HL-60/S4 (cell line): ENCODE results near the gene MED20.
"Not testable (repeated sequence)": the region's sequence is repeated elsewhere in the genome, so short reads cannot be mapped to it uniquely, and the experiment has no call there.

Experiments used
- in situ Hi-C: fragments of 300-500 bp; cut with MboI; formaldehyde crosslinking; loops from 2 replicates; pipeline ENCODE4 v1.14.3; 2022; ENCODE audit warnings: low sequenced_read_pairs

Gene MED20, protein sequence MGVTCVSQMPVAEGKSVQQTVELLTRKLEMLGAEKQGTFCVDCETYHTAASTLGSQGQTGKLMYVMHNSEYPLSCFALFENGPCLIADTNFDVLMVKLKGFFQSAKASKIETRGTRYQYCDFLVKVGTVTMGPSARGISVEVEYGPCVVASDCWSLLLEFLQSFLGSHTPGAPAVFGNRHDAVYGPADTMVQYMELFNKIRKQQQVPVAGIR

DNA sequence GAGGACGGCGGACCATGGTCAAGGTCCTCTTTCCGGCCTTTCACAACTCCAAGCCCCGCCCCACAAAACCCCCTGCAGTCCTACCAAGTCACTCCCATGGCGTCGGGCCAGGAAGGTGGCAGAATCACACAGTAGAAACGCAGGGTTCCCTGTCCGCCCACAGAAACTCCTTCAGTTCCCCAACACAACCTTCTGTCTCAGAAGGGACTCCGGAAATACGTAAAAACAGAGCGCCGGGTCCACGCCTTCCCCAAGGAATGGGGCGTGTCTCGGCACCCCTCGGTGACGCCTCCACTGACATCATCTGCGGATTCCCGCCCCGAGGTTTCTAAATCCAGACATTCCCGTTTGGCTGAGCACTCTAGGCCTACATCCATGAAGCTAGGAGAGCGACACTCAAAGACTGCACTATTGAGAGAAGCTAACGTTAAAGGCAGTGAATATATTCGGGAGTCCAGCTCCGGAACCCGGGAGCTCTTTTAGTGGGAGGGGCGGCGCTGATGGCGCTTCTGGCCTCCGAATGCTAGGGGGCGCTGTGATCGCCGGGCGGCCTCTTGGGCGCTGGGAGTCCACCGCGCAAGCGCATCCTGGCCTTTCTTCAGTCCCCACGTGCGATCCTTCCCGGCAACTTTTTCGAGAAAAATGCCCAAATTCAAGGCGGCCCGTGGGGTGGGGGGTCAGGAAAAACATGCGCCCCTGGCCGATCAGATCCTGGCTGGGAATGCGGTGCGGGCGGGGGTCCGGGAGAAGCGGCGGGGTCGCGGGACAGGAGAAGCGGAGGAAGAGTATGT lies at the start of gene MED20, which contains the start of gene BYSL:
MED20 (minus strand) TSS at position 219 of the 791 bp plus-strand sequence; CDS start at position 98, 121 bp downstream.
BYSL (plus strand) TSS at position 579 of the 791 bp plus-strand sequence; CDS start at position 643, 64 bp downstream.
- in situ Hi-C loops = no loop called here

DNA sequence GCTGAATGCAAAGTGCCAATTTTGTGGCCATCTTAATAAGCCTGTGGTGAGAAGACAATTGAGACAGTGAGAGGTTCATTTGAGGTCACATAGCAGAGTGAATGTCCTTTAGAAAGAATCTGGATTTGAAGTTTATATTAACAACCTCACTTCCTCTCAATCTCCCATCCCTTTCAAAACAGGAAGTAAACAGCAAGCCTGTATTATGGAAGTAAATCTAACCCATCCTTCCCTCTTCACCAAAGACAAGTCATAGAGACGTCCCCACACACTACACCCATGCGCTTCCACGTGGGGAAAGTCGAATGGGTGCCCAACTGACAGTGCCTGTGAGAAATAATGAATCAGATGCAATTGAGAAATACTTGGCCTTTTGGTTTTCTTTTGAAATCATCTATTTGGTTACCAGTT lies 49.5 kb upstream of the MED20 start:
- in situ Hi-C loops = no loop called here

DNA sequence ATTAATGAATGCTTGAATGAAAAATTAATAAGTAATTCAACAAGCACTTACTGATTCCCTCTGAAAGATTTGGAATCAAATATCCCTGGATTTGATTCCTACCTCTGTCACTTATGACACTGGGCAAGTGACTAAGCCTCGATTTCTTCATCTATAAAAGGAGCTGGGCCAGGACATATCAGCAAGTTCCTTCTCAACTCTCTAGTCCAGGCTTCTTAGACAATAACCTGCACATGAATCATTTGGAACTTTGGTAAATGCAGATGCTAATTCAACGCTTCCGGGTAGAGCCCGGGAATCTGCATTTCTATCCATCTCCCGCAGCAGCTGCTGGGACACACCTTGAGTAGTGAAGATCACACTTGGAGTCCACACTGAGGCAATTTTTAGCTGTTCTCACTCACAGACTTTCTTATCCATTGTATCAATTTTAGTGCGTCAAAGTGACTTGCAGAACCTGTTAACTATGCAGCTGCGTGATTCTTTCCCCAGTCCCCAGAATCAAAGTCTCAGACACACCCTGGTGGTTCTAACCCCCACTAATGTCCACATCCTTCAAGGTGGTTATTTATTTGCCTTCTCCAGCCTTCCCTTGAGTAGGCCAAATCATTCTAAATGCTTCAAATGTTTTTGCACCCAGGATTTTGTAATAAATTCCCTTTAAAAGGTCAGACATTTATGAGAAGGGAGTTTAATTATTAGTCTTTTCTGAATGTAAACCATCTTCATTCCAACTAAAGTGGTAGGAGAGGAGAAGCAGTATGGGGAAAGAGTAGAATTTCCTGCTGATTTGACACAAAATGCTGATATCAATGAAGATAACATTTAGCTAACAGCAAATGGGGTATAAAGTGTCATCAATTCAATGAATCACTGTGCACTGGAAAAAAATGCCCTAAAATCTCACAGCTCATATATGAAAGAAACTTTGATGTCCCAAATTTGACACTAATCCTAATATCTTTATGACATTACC lies 46.7 kb upstream of the MED20 start:
- in situ Hi-C loops = no loop called here

DNA sequence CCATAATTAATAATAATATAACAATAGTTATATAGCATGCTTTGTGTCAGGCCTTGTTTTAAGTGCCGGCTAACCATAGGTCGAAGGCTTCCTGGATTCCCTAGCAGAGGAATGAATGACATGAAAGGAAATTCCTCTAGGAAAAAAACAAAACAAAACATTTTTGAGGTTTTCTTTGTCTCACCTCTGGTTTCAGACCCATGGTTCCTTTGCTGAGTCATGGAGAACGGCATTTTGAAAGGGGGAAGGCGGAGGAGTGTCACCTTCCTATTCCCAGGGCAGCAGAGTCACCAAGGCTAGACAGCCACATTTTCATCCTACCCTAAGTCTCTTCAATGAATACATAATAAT lies 46.0 kb upstream of the MED20 start:
- in situ Hi-C loops = no loop called here

DNA sequence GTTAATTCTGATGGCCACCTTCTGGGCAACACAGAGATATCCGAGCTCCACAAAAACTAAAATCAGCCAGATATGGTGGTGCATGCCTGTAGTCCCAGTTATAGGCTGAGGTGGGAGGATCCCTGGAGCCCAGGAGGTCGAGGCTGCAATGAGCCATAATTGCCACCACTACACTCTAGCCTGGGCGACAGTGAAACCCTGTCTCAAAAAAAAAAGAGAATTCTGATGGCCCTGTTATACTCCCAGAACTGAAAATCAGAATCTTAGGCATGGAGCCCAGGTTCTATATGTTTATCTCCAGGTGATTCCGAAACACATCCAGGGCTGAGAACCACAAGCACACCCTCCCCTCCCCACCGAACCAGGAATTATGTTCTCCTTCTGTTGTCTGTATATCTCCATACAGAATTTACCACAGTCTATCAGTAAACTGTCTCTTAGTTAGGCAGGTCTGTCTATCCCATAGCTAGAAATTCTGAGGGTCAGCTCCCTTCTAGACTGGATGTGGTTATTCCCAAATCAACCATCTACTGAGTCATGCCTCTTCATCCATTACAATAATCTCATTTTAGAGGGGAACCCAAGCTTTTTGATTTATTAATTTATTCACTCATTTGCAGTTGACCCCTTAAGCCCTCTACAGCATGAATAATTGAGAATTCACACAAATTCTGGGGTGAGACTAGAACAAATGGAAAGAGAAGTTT lies 45.4 kb upstream of the MED20 start:
- in situ Hi-C loops = no loop called here

DNA sequence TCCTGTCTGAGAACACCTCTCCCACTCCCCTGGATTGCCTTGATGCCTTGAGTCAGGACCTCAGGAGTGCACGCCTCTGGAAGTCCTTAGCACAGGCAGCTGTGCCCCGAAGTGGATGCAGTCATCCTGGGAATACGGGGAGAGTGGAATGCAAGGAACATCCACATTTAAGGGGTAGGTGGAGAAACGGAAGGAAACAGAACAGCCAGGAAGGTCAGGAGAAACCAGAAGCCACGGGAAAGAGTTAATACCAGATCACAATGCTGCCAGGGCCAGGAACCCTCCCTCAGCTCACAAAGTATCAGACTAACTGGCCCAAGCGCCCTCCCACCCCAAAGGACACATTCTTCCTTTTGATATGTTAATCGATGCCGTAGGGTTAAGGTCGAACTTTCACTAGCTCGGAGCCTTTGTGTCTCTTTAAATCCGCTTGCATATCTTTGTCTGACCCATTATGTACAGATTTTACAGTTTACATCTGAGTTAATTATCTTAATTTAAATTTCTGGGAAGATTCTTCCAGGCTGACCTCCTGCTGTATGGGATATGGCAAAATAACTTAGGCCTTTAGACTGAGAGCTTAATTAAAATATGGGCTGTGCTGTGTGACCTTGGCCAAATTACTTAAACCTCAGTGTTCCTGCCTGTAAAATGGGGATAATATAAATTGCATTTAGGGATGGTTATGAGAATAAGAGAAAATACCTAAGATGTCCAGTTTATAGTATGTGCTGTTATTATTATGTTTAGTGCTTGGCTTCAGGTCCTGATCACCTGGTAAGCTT lies 44.7 kb upstream of the MED20 start:
- in situ Hi-C loops = no loop called here

DNA sequence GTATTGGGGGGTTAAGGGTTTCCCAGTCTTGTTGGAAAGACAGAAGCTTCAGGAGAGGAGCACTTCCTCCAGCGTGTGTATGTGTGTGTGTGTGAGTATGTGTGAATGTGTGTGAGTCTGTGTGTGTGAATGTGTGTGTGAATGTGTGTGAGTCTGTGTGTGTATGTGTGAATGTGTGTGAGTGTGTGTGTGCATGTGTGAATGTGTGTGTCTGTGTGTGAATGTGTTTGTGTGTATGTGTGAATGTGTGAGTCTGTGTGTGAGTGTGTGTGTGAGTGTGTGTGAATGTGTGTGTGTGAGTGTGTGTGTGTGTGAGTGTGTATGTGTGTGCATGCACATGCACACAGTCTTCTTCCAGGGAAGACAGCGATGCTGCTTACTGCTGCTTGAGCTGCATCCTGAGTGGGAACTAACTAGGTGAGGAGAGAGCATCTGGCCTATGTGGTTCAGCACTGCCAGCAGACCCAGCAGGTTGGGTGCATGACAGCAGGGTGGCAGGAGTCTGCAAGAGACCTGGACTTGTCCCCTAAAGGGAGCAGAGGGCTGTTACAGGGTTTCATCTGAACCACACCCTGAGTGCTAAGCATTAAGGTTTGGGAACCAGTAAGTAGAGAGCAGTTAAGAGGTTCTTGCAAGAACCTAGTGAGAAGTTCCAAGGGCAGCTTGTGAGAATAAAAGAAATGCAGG lies 43.4 kb upstream of the MED20 start:
- in situ Hi-C loops = no loop called here

DNA sequence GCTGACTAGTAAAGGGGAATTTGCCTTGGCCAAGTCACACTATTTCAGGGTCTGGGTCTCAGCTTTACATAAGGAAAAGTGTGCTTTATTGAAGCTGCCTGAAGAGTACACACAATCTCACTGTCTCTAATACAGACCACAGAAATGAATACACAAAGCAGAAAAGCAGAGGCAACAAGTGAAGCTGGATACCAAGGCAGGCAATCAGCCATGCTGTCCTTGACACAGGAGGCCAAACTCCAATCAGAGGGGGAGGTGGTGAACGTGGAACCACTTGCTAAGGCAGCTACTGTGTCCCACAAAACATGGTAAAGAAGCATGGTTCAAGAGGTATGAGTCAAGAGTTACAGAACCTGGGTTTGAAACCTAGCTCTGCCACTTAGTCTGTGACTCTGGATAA lies 42.4 kb upstream of the MED20 start:
- in situ Hi-C loops = no loop called here

DNA sequence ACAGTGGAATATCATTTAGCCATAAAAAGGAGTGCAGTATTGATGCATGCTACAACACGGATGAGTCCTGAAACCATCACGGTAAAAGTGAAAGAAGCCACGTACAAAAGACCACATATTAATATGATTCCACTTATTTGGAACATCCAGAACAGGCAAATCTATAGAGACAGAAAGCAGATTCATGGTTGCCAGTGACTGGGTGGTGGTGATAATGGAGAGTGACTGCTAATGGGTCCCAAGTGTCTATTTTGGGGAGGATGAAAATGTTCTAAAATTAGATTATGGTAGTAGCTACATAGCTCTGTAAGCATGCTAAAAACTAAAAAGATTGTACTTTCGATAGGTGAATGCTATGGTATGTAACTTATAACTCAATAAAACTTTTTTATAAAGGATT lies 39.1 kb upstream of the MED20 start:
- in situ Hi-C loops = no loop called here

DNA sequence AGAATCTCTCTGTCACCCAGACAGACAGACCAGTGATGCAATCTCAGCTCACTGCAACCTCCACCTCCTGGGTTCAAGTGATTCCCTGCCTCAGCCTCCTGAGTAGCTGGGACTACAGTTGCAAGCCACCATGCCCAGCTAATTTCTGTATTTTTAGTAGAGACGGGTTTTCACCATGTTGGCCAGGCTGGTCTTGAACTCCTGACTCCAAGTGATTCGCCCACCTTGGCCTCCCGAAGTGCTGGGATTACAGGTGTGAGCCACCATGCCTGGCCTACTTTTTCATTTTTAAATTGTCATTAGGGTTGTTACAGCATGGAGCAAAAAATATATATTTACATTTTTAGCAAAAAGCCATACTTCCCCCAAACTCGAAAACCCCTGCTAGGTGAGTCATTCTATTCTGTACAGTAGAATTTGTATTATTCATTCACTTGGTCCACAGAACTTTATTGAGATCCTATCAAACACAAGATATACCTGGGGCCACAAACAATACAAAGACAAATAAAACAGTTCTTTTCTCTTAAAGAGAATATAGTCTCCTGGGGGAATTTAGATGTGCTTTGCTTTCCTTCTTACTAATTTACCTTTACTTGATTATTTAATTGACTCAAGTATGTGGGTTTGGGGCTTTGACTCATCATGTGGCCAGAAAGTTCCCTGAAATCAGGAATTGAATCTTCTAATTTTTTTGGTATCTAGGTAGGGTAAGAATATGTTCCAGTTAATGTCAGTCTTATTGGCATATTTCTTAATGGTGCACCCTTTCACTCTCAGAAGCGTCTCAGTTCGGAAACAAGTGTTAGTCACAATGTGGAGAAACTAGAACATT lies 37.3 kb upstream of the MED20 start:
- in situ Hi-C loops = no loop called here

DNA sequence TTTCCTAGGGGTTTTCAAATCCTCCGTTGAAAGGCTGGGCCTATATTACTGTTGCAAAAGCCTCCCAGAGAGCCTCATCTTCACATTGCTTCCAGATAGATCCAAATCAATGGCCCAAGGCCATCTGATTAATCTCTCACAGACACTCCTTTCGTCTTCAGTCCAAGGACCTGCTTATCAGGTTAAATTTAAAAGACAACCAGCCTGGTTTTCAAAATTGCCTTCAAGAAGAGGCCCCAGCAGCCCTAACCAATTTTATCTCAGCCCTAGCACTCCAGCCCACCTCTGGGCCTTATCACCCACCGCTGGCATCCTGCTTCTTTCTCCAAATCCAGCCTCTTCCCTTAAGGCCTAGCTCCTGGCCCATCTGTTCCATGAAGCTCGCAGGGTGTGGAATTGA lies 36.2 kb upstream of the MED20 start:
- in situ Hi-C loops = no loop called here

DNA sequence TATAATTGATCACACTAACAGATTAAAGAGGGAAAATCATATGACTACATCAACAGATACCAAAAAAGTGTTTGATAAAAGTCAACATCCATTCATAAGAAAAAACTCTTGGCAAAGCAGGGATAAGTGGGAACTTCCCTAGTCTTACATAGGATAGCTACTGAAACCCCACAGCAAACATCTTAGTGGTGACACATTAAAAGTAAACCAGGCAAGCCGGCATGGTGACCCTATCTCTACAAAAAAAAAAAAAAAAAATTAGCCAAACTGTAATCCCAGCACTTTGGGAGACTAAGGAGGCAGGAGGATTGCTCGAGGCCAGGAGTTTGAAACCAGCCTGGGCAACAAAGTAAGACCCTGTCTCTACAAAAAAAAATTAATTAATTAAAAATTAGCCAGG lies 34.5 kb upstream of the MED20 start:
- in situ Hi-C loops = no loop called here

DNA sequence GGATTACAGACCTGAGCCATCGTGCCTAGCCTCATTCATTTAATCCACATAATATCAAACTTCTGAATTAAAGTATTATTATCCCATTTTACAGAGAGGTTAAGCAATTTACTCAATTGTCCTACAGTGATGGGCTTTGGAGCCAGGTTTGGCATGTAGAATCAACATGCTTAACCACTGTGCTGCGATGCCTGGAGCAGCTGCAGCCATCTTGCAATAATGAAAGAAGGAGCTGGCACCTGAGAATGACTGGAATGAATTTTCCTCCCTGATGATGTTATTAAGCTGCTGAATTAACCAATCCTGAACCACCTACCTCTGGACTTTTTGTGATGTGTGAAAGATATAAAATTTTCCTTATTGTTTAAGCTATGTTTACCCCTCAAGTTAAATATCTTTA lies 33.7 kb upstream of the MED20 start:
- in situ Hi-C loops = no loop called here

DNA sequence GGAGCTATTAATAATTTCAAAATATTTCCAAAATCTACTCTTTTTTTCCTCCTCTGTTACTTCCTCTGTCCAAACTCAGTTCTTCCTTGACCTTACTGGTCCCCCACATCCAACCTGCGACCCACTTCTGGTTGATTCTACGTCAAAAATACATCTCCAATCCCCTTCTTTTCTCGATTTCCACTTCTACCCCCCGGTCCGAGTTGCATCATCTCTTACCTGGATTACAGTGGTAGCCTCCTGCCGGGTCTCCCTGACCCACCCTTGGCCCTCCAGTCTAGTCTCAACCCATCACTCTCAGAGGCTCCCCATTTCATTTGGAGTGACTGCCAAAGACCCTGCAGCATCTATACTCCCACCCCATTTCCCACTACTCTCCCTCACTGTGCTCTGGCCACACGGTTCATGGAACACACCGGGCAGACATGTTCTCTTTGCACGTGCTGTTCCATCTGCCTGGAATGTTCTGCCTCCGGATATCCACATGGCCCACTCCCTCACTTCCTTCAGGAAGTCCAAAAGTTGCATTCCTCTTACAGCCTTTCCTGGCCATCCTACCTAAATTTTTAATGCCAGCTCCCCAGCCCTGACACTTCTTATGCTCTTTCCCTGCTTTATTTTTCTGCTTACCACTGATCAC lies 26.8 kb upstream of the MED20 start:
- in situ Hi-C loops = no loop called here

DNA sequence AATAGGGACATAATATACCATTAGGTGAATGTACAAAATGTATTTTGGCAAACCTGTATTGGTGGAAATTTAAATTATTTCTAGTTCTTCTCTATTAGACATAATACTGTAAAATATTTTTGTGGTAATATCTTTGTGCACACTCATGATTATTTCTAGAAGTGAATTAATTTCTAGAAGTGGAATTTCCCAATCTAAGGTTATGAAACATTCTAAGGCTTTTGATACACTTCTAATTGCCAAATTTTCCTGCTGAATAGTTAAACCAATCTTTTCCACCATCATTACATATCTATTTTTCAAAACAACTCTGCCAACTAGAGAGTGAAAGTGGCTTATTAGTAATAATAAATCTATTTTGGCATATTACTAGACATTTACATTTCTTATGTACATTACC lies 22.5 kb upstream of the MED20 start:
- in situ Hi-C loops = no loop called here

DNA sequence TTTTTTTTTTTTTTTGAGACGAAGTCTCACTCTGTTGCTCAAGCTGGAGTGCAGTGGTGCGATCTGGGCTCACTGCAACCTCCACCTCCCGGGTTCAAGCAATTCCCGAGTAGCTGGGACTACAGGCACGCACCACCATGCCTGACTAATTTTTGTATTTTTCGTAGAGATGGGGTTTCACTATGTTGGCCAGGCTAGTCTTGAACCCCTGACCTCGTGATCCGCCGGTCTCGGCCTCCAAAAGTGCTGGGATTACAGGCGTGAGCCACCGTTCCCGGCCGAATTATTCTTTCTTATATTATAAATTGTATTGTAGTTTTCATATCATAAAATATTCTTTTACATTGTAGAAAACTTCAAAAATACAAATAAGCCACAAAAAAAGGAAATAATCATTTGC lies 21.9 kb upstream of the MED20 start:
- in situ Hi-C loops = not testable (repeated sequence)

DNA sequence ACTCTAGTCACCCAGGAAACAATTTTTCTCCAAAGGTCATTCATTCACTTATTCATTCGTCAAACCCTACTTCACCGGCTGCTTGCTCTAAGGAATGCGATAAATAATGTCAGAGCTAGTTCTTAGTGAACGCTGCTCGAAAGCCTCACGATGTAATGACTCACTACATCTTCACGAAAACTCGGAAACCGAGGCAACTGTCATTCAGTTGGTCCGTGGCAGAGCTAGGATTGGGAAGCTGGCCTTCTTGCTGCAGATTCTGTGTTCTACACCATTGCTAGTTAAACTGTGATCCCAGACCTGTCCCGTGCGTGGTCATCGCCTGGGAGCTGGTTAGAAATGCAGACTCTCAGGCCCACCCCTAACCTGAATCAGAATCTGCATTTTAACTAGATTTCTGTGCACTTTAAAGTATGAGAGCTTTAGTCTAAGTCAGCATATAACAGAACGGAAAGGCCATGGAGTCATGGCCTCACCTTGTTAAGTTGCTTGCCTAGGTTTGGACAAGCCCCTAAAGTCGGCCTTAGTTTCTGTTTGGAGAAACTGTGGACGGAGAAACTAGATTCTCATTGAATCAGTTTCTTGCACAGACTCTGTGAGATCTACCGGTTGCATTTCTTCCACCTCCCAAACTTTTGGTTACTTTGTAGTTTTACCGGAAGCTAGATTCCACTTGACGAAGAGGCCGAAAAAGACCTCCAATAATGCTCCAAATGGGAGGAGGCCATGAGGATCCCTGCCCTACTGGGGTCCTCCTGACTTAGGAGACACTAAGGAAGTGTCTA lies 21.3 kb upstream of the MED20 start:
- in situ Hi-C loops = no loop called here
